ENCODE results near the gene ABL1.

ABL1 gene

DNA sequence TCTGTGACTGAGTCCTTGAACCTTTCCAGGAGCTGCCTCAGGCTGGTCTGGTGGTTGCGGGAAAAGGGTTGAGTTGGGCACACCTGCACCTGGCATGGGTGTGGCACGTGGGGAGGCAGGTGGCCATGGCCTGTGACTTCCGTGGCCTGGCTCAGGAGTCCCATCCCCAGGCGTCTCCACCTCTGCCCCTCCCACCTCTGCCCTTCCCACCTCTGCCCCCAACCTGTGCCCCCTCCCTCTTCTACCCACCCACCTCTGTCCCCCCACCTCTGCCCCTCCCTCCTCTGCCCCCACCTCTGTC lies 63.4 kb downstream of the ABL1 start:
- H3K36me3 ChIP-seq (replicated peaks): no peaks in the 10 kb centered on the region
- DNase-seq (ENCODE audit: low spot score in 2 of 2): no peak
- no peaks in the 10 kb centered on the region for H3K9me3 ChIP-seq
- no peaks in the 10 kb centered on the region for H3K4me1 ChIP-seq
- in situ Hi-C loops (cut with MboI; ENCODE audit: low sequenced_read_pairs): no loop called here
- H3K27me3 ChIP-seq (ENCODE audit: low read depth): peaks cover 24% of the 10 kb centered on the region
- H3K4me3 ChIP-seq: no peak overlapping the region

DNA sequence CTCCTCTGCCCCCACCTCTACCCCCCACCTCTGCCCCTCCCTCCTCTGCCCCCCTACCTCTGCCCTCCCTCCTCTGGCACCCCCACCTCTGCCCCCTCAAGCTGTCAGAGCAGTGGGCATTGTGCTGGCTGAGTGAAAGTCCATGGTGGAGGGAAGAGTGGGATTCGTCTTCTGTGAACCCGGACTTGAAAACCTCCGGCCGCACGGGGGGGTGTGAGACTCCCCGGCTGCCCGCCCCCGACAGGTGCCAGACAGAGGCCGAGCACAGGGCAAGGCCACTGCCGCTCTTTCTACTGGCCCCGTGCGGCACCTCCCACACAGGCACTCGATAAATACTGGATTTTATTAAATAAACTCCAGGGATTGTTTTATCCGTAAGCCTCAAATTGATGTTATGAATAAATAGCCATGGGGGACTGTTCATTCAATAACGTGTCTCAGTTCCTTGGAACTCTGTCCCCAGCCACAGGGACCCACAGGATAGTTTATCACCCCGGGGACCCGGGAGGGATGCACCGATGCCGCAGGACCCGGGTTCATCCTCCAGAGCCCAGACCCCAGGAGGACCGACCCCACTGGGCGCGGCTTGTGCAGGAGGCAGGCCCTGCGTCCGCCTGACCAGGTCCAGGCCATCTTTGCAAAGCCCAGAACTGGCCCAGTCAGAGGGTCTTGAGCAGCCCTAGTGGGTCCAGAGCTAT lies 64.1 kb downstream of the ABL1 start:
- in situ Hi-C loops (cut with MboI; ENCODE audit: low sequenced_read_pairs): no loop called here
- Histone ChIP-seq H3K36me3 (replicated peaks) (no peaks in the 10 kb centered on the region), H3K9me3 (no peaks in the 10 kb centered on the region), H3K27me3 (ENCODE audit: low read depth) (peaks cover 24% of the 10 kb centered on the region), H3K4me1 (no peaks in the 10 kb centered on the region), H3K4me3 (no peak overlapping the region)
- no peak for DNase-seq (ENCODE audit: low spot score in 2 of 2)

DNA sequence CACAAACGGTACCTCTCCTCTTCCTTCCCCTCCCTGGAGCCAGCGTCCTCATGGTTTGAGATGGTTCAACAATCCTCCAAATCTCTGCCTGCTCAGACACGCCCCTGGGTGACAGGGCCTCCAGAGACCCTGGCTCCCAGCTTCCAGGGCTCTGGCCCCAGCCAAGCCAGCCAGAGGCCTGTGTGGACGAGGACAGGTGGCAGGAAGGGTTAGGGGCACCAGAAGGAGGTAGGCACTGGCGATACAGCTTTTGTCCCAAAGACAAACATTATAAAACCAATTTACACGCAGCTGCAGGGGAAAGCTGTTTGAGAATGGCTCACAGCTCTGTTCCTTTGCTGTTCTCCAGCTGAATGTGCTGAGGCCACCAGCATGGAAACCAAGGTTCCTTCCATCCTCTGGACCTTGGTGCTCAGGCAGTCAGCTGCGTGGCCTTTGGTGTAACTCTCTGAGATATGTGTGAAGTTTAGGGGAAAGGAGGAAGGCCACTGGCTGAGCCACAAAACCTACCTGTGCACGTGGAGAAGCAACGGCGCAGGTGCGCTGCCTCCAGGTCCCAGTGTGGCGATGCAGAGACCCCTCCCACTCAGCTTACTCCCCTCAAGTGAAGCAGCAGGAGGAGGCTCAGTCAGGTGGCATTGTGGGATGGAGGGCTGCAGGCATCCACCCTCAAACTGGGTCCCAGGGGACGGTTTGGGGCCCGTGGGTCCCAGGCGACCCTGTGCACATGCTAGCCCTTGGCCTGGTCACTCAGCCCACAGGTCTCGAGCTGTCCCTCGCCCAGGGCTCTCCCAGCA lies 65.8 kb downstream of the ABL1 start:
- H3K4me3 ChIP-seq: no peak overlapping the region
- DNase-seq (ENCODE audit: low spot score in 2 of 2): no peak
- no peaks in the 10 kb centered on the region for H3K9me3 ChIP-seq
- H3K4me1 ChIP-seq: no peaks in the 10 kb centered on the region
- in situ Hi-C loops (cut with MboI; ENCODE audit: low sequenced_read_pairs): no loop called here
- no peaks in the 10 kb centered on the region for H3K36me3 ChIP-seq (replicated peaks)
- peaks cover 19% of the 10 kb centered on the region for H3K27me3 ChIP-seq (ENCODE audit: low read depth)

DNA sequence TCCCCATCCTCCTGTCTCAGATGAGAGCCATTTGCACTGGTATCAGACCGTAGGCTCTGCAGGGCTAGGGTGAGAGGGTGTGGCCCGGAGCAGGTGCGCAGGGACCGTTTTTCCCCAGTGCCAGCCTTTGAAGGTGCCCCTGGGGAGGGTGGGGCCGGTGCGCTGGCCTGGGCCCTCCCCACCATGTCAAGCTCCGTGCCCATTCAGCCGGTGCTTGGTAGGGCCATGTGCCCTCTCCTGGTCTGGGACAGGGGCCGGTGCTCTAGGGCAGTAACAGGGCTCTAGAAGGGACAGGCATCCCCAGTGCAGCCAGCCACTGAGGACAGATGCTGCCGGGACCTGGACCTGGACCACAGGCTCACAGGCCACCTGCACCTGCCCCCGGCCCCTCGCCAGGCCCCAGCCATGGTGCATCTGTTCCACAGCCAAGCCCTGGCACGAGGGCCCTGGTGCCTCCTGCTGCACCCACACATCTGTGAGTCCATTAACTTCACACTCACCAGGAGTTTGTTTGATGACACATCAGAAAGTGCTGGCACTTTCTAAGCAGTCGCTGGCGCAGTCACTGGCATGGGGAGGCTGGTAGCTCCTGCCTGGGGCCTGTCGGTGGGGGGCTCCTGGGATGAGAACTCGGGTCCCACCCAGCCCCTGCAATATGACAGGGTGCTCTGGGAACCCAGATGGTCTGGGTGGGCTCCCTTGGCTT lies 66.6 kb downstream of the ABL1 start:
- no peaks in the 10 kb centered on the region for H3K4me1 ChIP-seq
- H3K9me3 ChIP-seq: no peaks in the 10 kb centered on the region
- in situ Hi-C loops (cut with MboI; ENCODE audit: low sequenced_read_pairs): no loop called here
- no peak overlapping the region for H3K4me3 ChIP-seq
- H3K27me3 ChIP-seq (ENCODE audit: low read depth): peaks cover 11% of the 10 kb centered on the region
- H3K36me3 ChIP-seq (replicated peaks): no peaks in the 10 kb centered on the region
- no peak for DNase-seq (ENCODE audit: low spot score in 2 of 2)

DNA sequence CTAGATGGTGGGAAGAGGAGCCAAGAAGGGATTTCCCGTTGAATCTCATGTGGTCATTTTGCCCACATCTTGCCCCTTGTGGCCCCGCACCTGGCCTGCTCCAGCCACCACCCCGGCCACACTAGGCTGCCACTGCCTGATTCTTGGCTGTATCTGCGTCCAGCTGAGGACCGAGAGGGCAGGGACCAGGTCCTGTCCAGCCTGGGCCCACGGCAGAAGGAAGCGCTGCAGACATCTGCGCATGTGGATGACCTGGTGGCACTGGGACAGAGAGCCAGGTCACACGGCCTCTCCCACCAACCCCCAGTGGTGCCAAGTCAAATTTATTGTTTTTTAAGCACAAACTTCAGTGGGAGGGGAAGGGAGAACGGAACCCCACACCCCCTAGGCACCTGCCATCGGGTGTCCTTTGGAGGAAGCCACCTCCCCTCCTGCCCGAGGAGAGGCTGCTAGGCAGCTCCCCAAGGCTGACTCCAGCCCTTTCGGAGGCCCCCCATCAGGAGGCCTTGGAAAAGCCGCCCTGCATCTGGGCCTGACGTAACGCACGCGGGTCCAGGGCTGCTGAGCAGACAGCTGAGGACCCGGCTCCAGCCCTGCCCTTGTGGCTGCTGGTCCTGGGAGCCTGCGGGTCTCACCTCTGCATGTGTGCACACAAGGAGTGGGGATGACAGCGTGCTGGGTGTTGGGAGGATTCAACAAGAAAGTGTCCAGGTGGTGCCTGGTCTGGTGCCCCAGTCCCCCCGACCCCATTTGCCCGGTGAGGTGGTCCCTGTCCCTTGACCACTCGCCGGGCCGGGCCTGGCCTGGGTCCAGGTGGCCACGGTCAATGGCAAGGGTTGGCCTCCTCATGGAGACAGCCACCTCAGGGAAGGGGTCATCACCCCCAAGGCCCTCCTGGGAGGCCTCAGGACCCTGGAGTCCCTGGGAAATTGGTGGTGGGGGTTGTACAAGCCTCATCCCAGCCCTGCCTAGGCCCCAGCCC lies 67.4 kb downstream of the ABL1 start:
- no peaks in the 10 kb centered on the region for H3K4me1 ChIP-seq
- no peaks in the 10 kb centered on the region for H3K36me3 ChIP-seq (replicated peaks)
- H3K4me3 ChIP-seq: no peak overlapping the region
- no peak for DNase-seq (ENCODE audit: low spot score in 2 of 2)
- no peaks in the 10 kb centered on the region for H3K9me3 ChIP-seq
- peaks cover 9% of the 10 kb centered on the region for H3K27me3 ChIP-seq (ENCODE audit: low read depth)
- in situ Hi-C loops (cut with MboI; ENCODE audit: low sequenced_read_pairs): no loop called here

DNA sequence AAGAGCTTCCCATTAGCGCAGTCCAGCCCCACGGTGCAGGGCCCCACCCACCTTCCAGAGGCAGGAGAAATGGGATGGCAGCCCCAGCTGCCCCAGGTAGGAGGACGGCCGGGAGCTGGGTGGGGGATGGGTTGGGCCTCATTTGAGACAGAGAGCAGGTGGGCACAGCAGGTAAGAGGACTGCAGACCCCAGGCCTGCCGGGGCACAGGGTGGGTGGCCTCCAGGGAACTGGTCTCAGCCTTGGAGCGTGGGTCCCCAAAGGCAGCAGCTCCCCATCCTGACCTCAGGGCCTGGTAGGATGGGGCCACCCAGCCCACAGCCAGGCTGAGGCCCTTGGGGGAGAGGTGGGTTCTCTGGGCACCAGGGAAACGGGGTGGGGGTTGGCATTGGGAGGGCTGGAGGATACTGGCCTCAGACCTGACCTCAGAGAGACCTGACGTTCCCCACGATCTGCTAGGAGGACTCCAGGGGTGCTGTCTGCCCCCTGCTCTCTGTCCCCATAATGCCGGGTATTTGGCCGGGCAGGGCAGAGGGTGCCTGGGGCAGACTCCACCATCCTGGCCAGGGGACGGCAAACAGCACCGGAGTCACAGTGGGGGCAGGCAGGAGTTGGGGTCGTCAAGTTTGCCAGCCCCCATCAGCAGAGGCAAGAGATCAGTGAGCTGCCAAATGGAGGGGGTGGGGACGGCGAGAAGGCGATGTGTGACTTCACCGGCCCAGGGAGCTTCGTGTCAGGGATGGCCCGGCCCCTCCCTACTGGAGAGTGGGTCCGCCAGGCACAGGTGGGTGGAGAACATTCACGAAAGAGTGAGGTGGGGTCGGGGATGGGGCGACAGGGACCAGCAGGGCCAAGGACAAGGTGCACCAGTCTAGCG lies 68.4 kb downstream of the ABL1 start:
- no peak overlapping the region for H3K4me3 ChIP-seq
- DNase-seq (ENCODE audit: low spot score in 2 of 2): no peak
- H3K27me3 ChIP-seq (ENCODE audit: low read depth): peaks cover 15% of the 10 kb centered on the region
- H3K9me3 ChIP-seq: no peaks in the 10 kb centered on the region
- no peaks in the 10 kb centered on the region for H3K36me3 ChIP-seq (replicated peaks)
- in situ Hi-C loops (cut with MboI; ENCODE audit: low sequenced_read_pairs): no loop called here
- no peaks in the 10 kb centered on the region for H3K4me1 ChIP-seq

DNA sequence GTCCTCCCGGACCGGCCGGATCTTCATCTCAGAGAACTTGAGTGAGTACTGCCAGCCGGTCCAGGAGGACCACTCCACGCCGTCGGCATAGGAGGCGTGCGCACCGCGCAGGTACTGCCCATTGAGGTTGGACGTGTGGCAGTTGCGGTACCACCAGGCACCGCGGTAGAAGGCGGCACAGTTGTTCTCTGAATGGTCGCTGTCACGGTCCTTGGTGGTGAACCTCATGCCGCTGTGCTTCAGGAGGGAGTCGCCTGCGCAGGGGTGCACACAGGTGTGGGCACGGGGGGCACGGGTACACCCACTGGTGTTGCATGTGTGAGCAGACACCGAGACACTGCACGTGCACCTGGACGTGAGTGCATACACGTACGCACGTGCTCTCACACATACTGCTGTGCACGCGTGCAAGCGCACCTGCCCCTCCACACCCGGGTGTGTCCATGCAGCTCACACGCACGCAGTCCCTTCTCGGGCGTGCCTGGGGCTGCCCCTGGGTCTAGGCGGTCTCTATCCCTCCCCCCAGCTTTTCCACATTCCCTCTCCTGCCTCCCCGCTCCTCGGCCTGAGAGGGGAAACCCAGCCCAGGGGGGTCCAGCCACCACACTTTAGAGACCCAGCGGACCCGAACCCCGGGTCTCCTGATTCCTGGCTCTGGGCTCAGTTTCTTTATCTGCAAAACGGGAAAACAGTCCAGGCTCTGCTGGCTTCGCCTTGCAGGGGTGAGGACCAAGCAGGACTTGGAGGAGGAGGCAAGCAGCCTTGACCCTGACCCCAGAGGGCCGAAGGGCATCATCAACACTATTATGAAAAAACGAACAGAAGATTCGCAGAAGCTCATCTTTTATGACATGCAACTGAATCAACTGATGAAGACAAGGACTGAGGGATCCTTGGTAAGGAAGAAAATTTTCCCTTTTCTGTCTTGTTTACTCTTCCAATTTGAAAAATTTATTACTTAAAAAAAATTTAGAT lies 69.3 kb downstream of the ABL1 start:
- H3K36me3 ChIP-seq (replicated peaks): no peaks in the 10 kb centered on the region
- H3K4me3 ChIP-seq: no peak overlapping the region
- no peaks in the 10 kb centered on the region for H3K4me1 ChIP-seq
- no peak for DNase-seq (ENCODE audit: low spot score in 2 of 2)
- no peaks in the 10 kb centered on the region for H3K9me3 ChIP-seq
- peaks cover 15% of the 10 kb centered on the region for H3K27me3 ChIP-seq (ENCODE audit: low read depth)
- in situ Hi-C loops (cut with MboI; ENCODE audit: low sequenced_read_pairs): no loop called here

DNA sequence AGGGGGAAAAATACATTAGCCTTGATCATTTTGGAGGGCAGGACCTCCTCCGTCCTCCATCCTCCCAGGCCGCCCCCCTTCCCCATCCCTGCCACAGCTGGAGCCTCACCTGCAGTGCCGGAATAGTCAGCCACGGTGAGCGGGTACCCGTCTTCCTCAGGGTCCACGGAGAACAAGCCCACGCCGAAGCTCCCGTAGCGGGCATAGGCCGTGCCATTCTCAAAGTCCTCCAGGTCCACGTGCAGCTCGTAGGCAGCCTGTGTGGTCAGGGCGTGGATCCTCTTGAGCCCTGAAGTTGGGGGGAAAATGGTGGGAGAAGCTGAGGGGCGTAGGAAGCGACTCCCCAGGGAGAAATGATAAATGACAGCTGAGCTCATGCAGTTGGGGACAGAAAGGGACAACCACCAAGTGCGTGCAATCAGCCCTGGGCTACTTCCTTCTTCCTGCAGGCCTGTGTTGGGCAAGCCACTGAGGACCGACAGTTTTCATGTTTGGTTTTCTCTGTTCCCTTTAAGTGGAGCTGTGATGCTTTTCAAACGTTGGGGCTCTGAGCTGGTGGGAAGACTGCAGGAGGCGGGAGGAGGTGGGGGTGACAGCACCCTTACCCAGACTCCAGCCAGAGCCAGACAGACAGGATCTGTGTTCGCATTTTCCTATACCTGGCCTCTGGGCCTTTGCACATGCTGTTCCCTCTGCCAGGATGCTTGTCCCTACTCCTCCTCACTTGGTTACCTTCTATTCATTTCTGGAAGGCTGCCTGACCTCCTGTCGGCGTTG lies 70.3 kb downstream of the ABL1 start:
- no peak for DNase-seq (ENCODE audit: low spot score in 2 of 2)
- no peaks in the 10 kb centered on the region for H3K9me3 ChIP-seq
- peaks cover 12% of the 10 kb centered on the region for H3K27me3 ChIP-seq (ENCODE audit: low read depth)
- no peaks in the 10 kb centered on the region for H3K36me3 ChIP-seq (replicated peaks)
- in situ Hi-C loops (cut with MboI; ENCODE audit: low sequenced_read_pairs): no loop called here
- H3K4me3 ChIP-seq: no peak overlapping the region
- no peaks in the 10 kb centered on the region for H3K4me1 ChIP-seq

DNA sequence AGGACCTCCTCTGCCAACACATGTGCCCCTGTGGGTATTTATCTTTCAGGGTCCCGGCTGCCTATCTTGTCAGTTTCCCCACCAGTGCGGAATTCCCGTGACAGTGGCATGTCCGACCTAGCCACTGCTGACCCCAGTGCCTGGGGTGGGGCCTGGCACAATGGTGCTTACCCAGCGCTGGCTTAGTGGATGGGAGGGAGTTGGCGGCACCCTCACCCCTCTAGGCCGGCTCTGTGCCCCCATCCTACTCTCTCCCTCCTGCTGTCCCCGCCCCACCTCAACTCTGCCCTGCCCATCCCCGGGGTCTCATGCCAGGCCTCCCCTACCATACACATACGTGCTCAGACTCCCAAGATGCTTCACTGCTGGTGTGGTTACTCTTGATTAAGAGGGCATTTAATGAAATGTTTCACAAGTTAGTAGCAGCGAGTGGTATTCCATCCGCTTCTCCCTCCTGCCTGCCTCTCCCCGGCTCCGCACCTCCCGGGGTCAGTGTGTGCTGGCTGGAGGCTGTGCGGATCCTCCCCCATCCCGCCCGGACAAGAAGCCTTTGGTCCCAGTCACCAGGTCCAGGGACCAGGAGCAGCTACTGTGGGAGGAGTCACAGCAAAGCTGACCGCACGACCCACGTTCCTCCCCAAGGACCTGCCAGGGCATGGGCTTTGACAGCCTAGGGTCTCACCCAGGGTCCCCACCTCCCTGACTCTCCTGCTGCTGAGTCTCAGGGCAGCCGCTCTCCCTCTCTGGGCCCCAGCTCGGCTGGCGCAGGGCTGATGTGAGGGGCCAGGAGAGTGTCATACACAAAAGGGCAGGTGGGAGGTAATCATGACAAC lies 71.1 kb downstream of the ABL1 start:
- no peak for DNase-seq (ENCODE audit: low spot score in 2 of 2)
- Histone ChIP-seq H3K27me3 (ENCODE audit: low read depth) (peaks cover 10% of the 10 kb centered on the region; the same call in 1 of the 2 replicates), H3K9me3 (no peaks in the 10 kb centered on the region), H3K36me3 (replicated peaks) (no peaks in the 10 kb centered on the region), H3K4me3 (no peak overlapping the region), H3K4me1 (no peaks in the 10 kb centered on the region)
- in situ Hi-C loops (cut with MboI; ENCODE audit: low sequenced_read_pairs): no loop called here

DNA sequence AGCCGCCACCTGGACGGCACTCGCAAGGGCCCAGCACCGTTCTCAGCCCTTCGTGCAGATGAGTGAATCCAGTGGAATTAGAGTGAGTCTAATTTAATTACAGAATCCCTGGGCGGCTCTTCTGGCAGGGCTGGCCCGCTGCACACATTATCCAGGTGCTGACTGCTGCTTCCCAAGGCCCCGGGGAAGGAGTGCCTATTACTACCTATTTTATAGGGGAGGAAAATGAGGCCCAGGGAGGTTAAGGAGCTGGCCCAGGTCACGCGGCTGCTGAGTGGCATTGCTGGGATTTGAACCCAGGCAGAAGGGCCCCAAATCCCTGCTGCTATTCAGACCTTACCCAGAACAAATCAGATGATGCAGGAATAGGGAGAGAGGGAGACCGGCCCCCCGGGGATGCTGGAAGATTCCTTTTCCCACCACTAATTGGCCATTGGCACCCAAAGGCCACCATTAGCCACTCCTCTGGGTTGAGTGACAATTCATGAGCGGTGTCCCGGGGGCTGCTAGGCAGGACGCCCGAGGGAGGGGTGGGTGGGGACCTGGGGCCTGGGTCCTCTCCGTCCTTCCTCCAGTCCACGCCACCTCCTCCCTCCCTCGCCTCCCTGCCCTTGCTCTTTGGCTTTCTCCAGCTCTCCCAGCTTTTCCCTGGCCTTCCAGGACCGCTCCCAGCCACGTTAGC lies 71.8 kb downstream of the ABL1 start:
- H3K36me3 ChIP-seq (replicated peaks): no peaks in the 10 kb centered on the region
- in situ Hi-C loops (cut with MboI; ENCODE audit: low sequenced_read_pairs): no loop called here
- DNase-seq (ENCODE audit: low spot score in 2 of 2): no peak
- peaks cover 6% of the 10 kb centered on the region; the same call in 1 of the 2 replicates for H3K27me3 ChIP-seq (ENCODE audit: low read depth)
- no peak overlapping the region for H3K4me3 ChIP-seq
- no peaks in the 10 kb centered on the region for H3K9me3 ChIP-seq
- H3K4me1 ChIP-seq: no peaks in the 10 kb centered on the region

Measured in HAP-1 (cell line).